NCI-H774 (cell line): ENCODE measurements around the gene ACTC1.

Experiments
- DNase-seq: peaks from one replicate; lab custom pipeline; 2025; lab: John Stamatoyannopoulos, UW

The ACTC1 gene

GRCh38 chr15:34757262-34757661 lies 38.1 kb downstream of the ACTC1 start:
- no peak for DNase-seq

- no peak for DNase-seq
Observed at GRCh38 chr15:34755419-34755773, 40.0 kb downstream of the ACTC1 start.

GRCh38 chr15:34754674-34755418 lies 40.5 kb downstream of the ACTC1 start, which contains the start of gene GJD2:
GJD2 (minus strand) TSS chr15:34754998; CDS start chr15:34754488, 510 bp downstream.
- peak; percentile 6 for DNase-seq

- DNase-seq = no peak
Observed at GRCh38 chr15:34754171-34754601, 41.2 kb downstream of the ACTC1 start.

- DNase-seq = no peak
Observed at GRCh38 chr15:34753236-34753894, 42.0 kb downstream of the ACTC1 start.

GRCh38 chr15:34749691-34750090 lies 45.7 kb downstream of the ACTC1 start:
- DNase-seq = no peak
